IPS DF 19.7 (cell line): ENCODE data around the gene RFTN1.
"Not testable (repeated sequence)": the region's sequence is repeated elsewhere in the genome, so short reads cannot be mapped to it uniquely, and the experiment has no call there.

ENCODE experiments used
- DNase-seq: peaks from one replicate; pipeline ENCODE4 v3.0.0-alpha.2; 2013; ENCODE audit warnings: low read depth, low spot score

The RFTN1 gene

DNA sequence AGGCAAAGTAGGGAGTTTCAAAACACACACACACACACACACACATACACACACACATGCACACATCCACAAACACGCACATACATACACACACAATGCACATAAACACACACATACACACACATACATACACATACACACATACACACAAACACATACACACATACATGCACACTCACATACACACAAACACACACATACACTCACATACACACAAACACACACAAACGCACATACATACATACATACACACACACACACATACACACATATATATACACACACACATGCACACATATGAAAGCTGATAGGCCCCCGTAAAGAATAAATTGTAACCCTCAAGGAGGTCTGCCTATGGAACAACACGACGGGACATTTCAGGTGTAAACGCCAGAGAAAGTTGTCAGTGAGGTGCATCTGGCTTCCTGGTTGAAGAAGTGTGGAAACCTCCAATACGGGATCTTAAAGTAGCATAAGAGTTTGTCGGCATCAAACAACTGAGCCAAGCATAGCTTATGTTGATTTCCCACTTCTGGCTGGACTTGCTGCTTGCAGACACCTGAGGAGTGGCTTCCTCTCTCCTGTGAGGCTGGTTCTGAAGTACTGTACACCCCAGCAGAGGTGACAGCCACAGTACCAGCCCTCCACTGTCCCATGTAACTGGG lies 5.8 kb downstream of the RFTN1 start:
- DNase-seq, result no peak

DNA sequence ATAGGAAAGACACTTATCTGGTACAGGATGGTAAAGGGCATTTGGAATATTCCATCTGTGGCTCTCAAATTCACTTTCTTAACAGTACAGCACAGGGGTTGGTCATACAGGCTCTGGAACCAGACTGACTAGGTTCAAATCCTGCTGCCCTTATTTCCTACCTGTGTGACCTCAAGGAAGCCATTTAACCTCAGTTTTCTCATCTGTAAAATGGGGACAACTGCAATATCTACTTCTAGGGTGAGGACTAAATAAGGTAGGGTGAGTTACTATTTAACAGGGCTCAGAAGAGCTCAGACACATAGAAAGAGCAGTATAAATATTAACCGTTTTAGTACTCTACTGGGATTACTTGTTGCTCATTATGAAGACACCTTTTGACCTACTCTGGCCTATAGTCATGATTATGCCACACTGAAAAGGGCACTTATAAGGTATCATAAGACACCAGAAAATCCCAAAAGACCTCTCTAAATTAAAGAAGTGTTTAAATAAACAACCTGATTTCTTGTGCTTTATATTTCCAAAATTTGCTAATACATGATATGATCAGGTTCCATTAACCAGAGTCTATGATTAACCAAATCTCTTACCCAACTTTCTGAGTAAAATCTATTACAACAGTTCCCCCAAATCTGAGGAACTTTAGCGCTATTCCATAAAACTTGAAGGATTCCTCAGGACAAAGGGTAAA lies 6.5 kb downstream of the RFTN1 start:
- DNase-seq, result no peak

DNA sequence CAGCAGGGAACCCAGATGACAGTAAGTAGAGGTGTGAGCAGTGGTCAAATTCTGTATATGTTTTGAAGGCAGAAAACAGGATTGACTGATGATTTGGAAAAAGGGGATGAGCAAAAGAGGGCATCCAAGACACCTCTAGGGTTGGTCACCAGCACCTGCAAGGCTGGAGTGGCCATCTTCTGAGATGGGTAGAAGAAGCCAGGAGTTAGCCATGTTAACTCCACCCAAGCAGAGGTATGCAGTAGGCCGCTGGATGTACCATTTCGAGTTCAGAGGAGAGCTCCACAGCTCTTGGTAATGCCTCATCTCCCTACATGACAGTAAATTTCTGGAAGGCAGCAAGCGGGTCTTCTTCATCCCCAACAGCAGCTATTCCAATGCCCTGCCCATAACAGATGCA lies 7.0 kb downstream of the RFTN1 start:
- no peak for DNase-seq

DNA sequence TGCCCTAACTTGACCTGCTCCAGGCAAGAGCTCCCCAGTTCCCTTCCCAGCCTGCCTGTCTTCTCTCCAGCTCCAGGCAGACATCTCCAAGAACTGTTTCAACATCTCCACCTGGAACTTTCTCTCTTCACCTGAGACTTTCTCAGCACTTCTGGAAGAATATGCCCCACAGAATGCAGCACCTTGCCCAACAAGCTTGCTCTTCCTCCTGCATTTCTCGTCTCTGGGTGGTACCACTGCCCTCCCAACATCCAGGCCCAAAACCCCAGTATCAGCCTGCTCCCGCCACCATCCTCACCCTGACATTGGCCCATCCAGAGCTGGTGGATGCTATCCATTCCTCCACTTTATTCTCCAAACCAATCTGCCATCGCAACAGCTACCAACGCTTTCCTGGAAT lies 8.8 kb downstream of the RFTN1 start:
- no peak for DNase-seq

DNA sequence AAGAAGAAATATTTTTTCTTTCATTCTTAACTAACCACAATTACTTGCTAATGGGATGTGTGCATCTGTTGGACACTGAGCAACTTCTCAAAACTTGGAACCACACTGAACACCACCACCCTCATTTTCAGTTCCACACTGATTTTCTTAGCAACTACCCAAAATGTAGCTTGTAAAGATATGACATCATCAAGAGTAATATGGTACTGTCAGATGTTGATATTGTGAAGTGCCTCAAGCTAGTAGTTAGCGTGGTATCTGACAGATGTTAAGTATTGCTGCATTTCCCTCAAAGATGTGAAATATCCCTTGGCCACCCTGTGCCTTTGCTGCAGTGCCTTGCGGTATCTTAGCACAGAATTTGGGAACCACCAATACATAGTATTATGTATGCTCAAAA lies 9.3 kb downstream of the RFTN1 start:
- DNase-seq, result no peak

DNA sequence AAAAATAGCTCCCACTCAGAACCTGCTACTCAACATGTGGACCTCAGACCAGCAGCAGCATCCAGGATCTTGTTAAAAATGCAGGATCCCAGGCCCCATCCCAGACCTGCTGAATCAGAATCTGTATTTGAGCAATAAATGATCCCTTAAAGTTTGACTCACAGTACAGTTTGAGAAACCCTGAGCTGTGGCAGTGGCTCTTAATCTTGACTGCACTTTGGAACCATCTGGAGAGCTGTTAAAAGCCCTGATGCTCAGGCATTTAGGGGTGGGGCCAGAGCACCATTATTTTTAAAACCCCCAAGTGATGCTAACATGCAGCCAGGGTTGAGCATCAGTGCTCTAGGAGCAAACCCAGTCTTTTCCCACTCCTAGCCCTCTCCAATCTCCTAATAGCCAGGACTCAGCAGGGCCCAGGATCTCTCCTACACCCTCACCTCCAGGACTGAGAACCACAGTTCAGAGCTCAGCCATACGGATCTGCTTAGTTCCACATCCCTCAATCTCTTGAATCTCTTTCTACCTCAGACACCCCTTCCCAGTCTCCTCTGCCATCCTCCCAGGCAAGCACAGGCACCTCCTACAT lies 10.2 kb downstream of the RFTN1 start:
- no peak for DNase-seq

DNA sequence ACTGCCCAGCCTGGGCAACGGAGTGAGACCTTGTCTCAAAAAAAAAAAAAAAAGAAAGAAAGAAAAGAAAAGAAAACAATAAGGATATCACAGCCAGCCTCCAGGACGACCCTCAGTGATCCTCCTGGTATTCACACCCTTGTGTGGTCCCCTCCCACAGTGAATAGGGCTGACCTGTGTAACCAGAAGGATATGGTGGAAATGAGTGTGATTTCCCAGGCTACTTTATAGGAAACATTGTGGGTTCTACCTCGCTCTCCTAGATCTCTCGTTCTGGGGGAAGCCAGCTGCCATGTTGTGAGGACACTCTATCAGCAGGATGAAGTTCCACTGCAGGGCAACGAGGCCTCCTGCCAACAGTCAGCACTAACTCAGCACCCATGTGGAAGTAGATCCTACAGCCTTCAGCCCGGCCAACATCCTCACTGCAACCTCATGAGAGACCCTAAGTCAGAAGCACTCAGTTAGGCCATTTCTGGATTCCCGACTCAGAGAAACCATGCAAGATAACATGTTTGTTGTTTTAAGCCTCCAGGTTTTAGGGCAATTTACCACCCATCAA lies 11.1 kb downstream of the RFTN1 start:
- DNase-seq, result no peak

DNA sequence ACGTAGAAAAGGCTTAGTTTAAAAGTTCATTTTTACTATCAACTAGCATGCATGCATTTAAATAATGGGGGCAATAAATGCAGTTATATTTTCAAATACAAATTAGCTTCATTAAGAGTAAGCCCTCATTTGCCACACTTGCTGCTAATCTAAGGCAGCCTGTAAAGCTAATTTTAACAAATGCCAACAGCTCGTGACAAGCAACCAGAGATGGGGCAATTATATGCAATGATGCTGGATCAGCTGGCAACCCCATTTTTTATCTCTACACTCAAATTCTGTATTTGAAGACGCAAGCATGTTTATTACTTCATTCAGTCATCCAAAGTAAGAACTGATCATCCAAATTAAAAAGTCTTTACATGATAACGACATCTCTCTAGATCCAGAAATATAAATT lies 12.1 kb downstream of the RFTN1 start:
- DNase-seq, result no peak

DNA sequence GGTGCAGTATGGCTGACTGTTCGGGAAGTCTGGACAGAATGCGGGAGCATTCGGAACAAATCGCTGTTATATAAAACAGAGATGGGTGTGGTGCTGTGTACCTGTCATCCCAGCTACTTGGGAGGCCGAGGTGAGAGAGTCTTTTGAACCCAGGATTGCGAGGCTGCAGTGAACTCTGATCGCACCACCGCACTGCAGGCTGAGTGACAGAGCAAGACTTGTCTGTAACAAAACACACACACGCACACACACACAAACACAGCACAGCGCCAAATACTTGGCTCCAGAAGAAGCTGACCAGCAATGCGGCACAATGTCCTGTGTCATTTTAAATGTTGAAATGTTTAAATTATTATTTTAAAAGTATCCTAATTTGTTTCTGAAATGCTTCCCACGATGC lies 12.6 kb downstream of the RFTN1 start:
- no peak for DNase-seq

DNA sequence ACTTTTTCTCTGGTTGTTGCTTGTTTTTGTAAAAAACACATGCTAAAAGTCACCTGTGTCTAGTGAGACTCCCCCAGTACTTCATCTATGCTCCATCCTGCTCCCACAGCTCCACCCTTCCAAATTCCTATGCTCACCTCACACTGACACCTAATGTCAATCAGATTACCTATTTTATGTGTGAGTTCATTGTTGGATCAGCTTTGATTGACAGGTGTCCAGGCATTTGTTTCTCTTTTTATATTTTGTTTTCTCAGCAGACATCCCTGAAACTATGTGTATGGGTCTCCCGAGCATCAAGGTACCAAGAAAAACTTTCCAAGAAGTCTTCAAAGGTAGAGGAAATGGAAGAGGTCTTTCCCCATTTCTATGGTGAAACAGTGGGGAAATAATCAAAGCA lies 13.4 kb downstream of the RFTN1 start:
- no peak for DNase-seq

DNA sequence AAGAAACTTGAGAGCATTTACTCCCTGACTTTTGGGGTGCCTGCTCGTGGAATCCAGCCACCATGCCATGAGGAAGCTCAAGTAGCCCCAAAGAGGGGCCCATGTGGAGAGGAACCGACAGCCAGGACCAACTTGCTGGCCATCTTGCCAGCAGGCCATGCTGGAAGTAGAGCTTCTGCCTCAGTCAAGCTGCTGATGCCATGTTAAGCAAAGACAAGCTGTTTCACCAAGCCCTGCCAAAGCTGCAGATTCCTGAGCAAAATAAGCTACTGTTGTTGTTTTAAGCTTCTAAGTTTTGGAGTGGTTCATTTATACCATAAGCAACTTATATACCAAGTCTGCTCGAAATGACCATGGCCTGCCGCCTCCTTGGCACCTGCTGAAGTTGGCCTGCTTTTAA lies 14.1 kb downstream of the RFTN1 start:
- DNase-seq, result no peak

DNA sequence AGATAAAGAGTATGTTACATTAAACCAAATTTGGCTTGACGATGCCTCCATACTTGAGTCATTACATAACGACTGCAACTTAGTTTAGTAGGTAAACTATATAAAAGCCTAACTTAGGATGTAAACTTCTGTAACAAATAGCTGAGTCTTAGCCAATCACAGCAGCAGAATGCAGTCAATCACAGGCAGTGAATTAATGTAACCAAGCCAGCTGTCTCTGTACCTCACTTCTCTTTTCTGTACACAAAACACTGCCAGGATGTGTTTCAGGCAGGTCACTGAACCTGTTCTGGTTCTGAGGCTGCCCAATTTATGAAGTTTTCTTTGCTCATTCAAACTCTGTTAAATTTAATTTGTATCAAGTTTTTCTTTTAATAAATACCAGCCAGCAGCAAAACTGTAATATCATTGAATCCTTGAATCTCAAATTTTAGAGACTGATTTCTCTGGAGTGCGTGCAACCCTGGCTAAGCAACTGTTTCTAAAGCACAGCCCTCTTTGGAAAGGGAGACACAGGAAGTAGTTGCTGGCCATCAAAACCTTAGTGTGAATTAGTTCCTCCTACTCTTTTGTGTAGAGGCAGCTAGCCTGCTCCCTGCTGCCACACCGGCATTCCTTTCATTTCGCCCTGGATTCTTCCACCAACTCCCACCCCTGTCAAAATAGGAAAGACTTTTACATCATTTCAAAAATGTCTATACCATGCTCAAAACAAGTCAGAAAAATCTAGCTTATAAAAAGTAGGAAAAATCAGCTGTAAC lies 15.2 kb downstream of the RFTN1 start:
- peak; percentile 33 for DNase-seq

DNA sequence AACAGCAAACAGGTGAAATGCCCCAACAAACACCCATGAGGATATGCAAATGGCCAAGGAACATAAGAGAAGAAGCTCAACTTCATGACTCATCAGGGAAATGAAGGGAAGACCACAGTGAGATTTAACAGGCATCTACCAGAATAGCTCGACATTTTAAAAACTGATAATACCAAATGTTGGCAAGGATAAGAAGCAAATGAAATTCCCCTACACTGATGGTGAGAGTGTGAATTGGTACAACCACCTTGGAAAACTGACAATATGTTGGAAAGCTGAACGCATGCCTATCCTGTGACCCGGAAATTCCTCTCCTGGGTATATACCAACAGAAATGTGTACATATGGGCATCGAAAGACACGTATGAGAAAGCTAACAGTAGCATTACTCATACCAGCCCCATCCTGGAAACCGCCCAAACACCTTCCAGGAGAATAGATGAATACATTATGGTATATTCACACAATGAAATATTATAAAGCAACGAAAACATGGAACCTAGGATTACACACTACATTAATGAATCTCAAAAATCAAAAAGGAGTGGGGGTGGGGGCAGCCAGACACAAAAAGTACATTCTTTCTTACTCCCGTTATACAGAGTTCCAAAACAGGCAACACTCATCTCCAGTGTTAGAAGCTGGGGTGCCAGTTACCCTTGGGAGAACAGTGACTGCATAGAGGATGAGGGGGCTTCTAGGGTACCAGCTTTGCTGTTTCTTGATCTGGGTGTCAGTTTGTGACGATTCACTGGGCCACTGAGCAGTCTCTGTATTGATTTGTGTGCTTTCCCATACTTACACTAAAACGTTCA lies 16.9 kb downstream of the RFTN1 start:
- no peak for DNase-seq

DNA sequence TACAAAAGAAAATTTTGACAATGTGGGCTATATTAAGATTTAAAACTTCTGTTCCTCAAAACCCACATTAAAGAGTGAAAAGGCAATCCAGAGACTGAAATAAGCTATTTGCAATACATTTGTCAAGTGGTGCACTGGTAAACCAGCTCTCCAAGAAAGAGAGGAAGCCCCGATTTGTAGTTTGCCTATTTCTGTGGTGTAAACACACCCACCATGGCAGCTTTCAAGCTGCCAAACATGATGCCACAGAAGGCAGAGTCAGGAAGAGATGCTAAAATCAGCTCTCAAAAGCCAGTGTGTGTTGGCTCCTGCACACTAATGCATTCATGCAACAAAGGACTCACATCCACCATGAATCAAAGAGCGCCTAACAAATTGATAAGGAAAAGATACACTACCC lies 17.5 kb downstream of the RFTN1 start:
- no peak for DNase-seq

DNA sequence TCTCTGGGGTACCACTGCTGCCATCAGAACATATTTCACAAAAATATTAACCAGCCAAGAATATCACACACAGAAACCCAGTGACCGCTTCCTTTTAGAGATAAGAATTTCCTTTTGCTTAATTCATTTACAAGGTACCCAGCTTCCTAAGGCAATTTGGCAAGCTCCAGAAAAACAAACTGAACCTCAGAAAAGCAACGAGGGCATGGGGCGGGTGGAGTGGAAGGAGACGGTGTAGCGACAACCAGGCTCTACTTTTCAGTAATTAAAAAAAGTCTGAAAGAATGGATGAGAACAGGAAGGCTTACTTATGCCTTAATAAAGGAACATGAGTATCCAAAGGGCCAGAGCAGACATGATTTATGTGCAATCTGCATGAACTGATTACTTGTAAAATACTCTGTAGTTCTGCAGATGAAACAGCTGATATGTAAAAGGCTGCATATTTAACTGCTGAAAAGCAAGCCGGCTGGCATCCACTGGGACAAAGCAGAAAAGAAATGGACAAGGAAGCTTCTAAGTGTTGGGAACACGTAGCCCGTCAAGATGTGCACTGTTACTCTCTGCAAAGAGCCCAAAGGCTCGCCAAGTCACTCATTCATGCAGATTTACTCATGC lies 18.6 kb downstream of the RFTN1 start:
- DNase-seq, result no peak

DNA sequence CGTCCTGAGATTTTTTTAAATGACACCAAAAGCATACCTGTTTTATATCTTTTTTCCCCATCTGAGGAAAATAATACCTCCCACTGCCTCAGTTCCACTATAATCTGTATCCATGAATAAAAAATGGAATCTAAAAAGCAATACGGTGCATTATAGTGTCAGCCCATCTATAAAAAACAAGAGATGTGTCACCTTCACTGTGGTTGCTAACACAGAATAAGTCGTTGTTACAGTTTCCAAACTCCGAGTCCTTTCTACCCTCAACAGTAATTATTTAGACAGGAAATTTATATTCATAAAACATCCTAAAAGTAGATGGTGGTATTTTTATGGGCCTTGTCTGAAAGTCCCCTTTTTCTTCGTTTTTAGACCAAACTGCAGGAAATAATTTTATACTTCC lies 19.4 kb downstream of the RFTN1 start:
- no peak for DNase-seq

DNA sequence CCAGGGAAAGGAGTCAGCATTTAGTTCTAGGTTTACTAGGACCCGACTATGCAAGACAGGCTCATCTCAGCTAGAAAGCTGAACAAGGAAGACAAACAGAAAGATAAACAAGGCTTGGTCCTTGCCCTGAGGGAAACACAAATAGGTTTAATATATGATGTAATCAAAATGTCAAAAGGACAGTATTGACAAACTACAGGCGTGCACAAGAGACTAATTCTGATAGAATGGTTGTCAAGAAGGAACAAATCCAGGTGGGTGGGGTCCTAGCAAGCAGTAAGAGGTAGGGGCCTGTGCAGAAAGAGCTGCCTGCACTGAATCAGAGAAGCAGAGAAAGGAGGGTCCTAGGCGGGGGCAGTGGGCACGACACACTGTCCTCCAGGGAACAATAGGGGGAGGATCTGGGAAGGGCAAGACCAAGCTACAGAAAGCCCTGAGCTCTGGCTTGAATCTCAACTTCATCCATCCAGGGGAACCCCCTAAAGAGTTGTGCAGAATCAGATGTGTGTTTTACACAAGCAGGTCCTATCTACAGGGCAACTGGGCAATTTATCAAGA lies 23.4 kb downstream of the RFTN1 start:
- DNase-seq, result no peak

DNA sequence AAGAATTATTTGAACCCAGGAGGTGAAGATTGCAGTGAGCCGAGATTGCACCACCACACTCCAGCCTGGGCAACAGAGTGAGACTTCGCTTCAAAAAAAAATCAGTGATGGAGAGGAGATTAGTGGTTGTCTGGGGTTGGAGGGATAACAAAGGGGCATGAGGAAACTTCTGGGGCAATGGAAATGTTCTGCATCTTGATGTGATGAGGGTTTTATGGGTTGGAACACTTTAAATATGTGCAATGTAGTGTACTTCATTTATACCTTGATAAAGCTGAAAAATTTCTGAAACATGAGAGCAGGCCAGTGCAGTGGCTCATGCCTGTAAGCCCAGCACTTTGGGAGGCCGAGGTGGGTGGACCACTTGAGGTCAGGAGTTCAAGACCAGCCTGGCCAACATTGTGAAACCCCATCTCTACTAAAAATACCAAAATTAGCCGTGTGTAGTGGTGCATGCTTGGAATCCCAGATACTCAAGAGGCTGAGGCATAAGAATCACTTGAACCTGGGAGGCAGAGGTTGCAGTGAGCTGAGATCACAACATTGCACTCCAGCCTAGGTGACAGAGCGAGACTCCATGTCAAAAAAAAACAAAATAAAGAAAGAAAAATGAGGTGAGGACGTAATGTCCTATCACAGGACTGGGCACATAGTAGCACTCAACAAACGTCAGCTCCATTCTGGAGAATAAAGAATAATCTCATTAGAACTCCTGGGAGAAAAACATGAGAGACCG lies 24.0 kb downstream of the RFTN1 start:
- not testable (repeated sequence) for DNase-seq

DNA sequence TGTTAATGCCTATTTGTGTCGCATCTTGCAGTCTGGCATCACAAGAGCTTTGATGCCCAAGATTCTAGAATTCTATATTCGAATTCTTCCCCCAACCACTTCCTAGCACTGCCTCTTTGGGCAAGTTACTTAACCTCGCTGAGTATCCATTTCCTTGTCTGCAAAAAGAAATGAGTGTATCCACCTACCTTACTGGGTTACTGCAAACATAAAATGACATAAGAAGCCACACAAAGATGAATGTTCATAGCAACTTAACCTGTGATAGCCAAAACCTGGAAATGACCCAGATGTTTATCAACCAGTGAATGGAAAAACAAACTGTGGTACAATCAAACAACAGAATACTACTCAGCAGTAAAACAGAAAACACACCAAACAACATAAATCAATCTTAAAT lies 24.9 kb downstream of the RFTN1 start:
- DNase-seq, result no peak
